22Rv1 (cell line): ENCODE measurements around the gene MRPL38.

Experiments used
- ZFX ChIP-seq: fragments of 450-650 bp; IDR thresholded peaks from 2 replicates; pipeline ENCODE4 v1.6.1; 2017; ENCODE audit warnings: antibody characterized with exemption, borderline replicate concordance
- TF ChIP-seq, protein P1 (sequence below): fragments of 450-650 bp; IDR thresholded peaks from 2 replicates; pipeline ENCODE4 v1.5.1; 2017; ENCODE audit warnings: mild to moderate bottlenecking

DNA sequence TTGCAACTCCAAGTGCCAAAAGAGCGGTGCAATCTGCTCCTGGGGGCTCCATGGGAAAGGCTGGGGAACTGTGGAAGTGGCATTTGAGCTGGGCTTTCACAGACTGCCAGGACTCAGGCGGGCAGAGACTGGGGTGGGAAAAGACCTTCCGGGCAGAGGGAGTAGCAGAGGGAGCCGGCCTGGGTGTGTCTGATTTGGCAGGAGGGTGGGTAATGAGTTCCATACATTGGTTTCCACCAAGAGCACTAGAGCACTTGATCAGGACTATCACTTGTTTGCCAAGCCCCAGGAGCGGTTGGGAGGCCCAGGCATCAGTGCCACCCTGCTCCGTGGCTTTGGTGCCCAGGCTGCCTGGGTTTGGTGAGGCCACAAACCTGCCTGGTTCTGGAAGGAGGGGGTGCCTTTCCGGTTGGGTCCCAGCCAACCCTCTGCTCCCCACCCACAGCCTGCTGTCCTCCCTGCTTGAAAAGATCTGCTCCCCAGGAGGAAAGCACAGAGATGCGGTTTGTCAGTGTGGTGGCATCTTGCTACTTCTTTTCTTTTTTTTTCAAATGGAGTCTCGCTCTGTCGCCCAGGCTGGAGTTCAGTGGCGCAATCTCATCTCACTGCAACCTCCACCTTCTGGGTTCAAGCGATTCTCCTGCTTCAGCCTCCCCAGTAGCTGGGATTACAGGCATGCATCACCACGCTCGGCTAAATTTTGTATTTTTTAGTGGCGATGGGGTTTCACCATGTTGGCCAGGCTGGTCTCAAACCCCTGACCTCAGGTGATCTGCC is 22.8 kb downstream of the MRPL38 start:
- TF ChIP-seq, protein P1, sequence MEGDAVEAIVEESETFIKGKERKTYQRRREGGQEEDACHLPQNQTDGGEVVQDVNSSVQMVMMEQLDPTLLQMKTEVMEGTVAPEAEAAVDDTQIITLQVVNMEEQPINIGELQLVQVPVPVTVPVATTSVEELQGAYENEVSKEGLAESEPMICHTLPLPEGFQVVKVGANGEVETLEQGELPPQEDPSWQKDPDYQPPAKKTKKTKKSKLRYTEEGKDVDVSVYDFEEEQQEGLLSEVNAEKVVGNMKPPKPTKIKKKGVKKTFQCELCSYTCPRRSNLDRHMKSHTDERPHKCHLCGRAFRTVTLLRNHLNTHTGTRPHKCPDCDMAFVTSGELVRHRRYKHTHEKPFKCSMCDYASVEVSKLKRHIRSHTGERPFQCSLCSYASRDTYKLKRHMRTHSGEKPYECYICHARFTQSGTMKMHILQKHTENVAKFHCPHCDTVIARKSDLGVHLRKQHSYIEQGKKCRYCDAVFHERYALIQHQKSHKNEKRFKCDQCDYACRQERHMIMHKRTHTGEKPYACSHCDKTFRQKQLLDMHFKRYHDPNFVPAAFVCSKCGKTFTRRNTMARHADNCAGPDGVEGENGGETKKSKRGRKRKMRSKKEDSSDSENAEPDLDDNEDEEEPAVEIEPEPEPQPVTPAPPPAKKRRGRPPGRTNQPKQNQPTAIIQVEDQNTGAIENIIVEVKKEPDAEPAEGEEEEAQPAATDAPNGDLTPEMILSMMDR, result no peak
- no peak for TF ChIP-seq ZFX
